Bronchial epithelial cell (primary cell): ENCODE measurements around the gene ADD1. TPM values are rescaled to one million over a fixed set of nuclear protein-coding genes. Genes with fewer than 3 reads are reported as not detected.
A peak's percentile ranks its signal among the peaks of the same experiment; 100 is the strongest.
"Not testable (repeated sequence)": the region's sequence is repeated elsewhere in the genome, so short reads cannot be mapped to it uniquely, and the experiment has no call there.

Experiments
- DNase-seq: peaks from one replicate; pipeline ENCODE4 v3.0.0-alpha.2; 2010; ENCODE audit warnings: low read depth
- FAIRE-seq: peaks from 2 replicates; lab custom pipeline; 2011; peaks lifted over from hg19 to GRCh38; lab: Jason Lieb, UNC
- H3K27me3 ChIP-seq: 2 replicates; pipeline ENCODE4 v1.5.1; 2011; ENCODE audit warnings: low read length; ENCODE audit not compliant: control insufficient read depth, insufficient read depth
- H3K36me3 ChIP-seq: 2 replicates; pipeline ENCODE4 v1.5.1; 2011; ENCODE audit warnings: low read length; ENCODE audit not compliant: control insufficient read depth, insufficient read depth
- H3K4me3 ChIP-seq: 2 replicates; pipeline ENCODE4 v1.5.1; 2011; ENCODE audit warnings: mild to moderate bottlenecking, low read depth, low read length, control low read depth
- CTCF ChIP-seq: IDR thresholded peaks from 2 replicates; pipeline ENCODE4 v1.5.1; 2011; ENCODE audit warnings: mild to moderate bottlenecking, moderate library complexity, low read length, control low read depth, inconsistent platforms; ENCODE audit not compliant: insufficient read depth, severe bottlenecking
- total RNA-seq: library from RNA; depleted of rRNA; stranded (reverse); fragments of >200 nt; gene quantifications from 2 replicates; pipeline ENCODE4 v1.2.1, GENCODE V29; 2014

The ADD1 gene
- total RNA-seq, 1 donor from 2014 or later: 71.9 TPM

GRCh38 chr4:2914256-2915126 is 70.8 kb downstream of the ADD1 start:
- DNase-seq: no peak
- Histone ChIP-seq H3K4me3 (no peak overlapping the region), H3K36me3 (peaks cover 27% of the 10 kb centered on the region), H3K27me3 (no peaks in the 10 kb centered on the region)
- no peak for FAIRE-seq
- no peak for TF ChIP-seq CTCF

- H3K4me3 ChIP-seq: no peak overlapping the region
- no peaks in the 10 kb centered on the region for H3K27me3 ChIP-seq
- no peak for TF ChIP-seq CTCF
- no peak for FAIRE-seq
- DNase-seq: no peak
- peaks cover 23% of the 10 kb centered on the region for H3K36me3 ChIP-seq
Observed at GRCh38 chr4:2915789-2916188, 72.1 kb downstream of the ADD1 start.

DNA sequence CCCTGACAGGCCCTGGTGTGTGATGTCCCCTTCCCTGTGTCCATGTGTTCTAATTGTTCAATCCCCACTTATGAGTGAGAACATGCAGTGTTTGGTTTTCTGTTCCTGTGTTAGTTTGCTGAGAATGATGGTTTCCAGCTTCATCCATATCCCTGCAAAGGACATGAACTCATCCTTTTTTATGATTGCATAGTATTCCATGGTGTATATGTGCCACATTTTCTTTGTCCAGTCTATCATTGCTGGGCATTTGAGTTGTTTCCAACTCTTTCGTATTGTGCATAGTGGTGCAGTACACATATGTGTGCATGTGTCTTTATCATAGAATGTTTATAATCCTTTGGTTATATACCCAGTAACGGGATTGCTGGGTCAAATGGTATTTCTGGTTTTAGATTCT is 73.1 kb downstream of the ADD1 start:
- H3K27me3 ChIP-seq, H3K4me3 ChIP-seq, FAIRE-seq, DNase-seq: not testable (repeated sequence)
- peaks cover 18% of the 10 kb centered on the region for H3K36me3 ChIP-seq

- peaks cover 14% of the 10 kb centered on the region for H3K36me3 ChIP-seq
- not testable (repeated sequence) for H3K27me3 ChIP-seq, FAIRE-seq, H3K4me3 ChIP-seq, DNase-seq
Observed at GRCh38 chr4:2918300-2918699, 74.7 kb downstream of the ADD1 start.

DNA sequence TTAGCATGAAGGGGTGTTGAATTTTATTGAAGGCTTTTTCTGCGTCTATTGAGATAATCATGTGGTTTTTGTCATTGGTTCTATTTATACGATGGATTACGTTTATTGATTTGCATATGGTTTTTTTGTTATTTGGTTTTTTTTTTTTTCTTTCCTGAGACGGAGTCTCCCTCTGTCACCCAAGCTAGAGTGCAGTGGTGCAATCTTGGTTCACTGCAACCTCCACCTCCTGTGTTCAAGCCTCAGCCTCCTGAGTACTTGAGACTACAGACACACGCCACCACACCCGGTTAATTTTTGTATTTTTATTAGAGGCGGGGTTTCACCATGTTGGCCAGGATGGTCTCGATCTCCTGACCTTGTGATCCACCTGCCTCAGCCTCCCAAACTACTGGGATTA is 75.1 kb downstream of the ADD1 start:
- peaks cover 11% of the 10 kb centered on the region for H3K36me3 ChIP-seq
- H3K27me3 ChIP-seq, H3K4me3 ChIP-seq, FAIRE-seq, DNase-seq: not testable (repeated sequence)

- H3K4me3 ChIP-seq, DNase-seq, FAIRE-seq, H3K27me3 ChIP-seq: not testable (repeated sequence)
- H3K36me3 ChIP-seq: peaks cover 20% of the 10 kb centered on the region
Observed at GRCh38 chr4:2922453-2923101, 78.9 kb downstream of the ADD1 start.

DNA sequence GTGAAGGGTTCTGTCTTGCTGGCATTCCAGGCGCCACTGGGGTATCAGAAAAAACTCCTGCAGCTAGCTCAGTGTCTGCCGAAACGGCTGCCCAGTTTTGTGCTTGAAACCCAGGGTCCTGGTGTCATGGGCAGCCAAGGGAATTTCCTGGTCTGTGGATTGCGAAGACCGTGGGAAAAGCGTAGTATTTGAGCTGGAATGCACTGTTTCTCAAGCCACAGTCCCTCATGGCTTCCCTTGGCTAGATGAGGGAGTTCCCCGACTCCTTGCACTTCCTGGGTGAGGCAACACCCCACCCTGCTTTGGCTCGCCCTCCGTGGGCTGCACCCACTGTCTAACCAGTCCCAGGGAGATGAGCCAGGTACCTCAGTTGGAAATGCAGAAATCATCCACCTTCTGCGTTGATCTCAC is 79.5 kb downstream of the ADD1 start:
- peak; percentile 63 for DNase-seq
- peak; percentile 99 for FAIRE-seq
- Histone ChIP-seq H3K4me3 (no peak overlapping the region), H3K27me3 (no peaks in the 10 kb centered on the region), H3K36me3 (peaks cover 20% of the 10 kb centered on the region)
- no peak for TF ChIP-seq CTCF
